ENCODE results near the gene RAB24.
"Not testable (repeated sequence)": the region's sequence is repeated elsewhere in the genome, so short reads cannot be mapped to it uniquely, and the experiment has no call there.

The RAB24 gene

DNA sequence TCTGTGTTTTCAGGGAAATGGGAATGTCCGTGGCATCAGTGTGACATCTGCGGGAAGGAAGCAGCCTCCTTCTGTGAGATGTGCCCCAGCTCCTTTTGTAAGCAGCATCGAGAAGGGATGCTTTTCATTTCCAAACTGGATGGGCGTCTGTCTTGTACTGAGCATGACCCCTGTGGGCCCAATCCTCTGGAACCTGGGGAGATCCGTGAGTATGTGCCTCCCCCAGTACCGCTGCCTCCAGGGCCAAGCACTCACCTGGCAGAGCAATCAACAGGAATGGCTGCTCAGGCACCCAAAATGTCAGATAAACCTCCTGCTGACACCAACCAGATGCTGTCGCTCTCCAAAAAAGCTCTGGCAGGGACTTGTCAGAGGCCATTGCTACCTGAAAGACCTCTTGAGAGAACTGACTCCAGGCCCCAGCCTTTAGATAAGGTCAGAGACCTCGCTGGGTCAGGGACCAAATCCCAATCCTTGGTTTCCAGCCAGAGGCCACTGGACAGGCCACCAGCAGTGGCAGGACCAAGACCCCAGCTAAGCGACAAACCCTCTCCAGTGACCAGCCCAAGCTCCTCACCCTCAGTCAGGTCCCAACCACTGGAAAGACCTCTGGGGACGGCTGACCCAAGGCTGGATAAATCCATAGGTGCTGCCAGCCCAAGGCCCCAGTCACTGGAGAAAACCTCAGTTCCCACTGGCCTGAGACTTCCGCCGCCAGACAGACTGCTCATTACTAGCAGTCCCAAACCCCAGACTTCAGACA, 9.5 kb downstream of the RAB24 start:
- DNase-seq (ENCODE audit: low spot score), result no peak

DNA sequence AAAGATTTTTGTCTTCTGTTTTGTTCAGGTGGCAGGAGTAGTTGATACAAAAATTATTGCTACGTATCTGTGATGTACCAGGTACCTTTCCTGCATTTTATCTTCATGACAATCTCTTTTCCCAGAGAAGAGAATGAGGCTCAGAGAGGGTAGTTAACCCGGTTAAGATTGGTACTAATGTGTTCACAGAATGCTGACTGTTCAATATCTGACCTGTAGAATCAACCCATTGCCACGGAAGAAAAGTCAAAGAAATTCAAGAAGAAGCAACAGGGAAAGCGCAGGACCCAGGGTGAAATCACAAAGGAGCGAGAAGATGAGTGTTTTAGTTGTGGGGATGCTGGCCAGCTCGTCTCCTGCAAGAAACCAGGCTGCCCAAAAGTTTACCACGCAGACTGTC, 11.8 kb downstream of the RAB24 start:
- DNase-seq (ENCODE audit: low spot score), result no peak

DNA sequence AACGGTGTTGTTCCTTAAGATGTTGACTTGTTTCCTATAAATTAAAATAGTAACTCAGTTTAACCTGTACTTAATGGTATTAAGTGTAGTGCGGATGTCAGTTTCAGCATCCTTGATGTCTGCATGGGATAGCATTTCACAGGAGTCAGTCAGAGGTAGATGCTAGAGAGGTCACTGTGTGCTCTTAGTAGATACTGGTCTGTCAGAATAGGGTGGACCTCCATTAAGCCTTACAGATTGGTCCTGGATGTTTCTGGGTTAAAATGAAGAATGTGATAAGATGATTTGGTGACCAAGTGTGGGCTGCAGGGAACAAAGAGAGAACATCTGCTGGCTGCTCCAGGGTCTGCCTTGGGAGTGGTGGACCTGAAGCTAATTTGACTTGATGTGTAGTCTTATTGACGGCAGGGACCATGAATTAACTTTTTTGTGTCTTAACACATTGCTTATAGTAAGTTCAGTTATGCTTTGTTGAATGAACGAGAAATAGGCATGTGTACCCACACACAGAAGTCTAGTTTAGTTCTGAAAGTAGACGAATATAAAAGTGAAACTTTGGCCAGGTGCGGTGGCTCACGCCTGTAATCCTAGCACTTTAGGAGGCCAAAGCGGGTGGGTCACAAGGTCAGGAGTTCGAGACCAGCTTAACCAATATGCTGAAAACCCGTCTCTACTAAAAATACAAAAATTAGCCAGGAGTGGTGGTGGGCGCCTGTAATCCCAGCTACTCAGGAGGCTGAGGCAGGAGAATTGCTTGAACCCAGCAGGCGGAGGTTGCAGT, 12.5 kb downstream of the RAB24 start:
- no peak for DNase-seq (ENCODE audit: low spot score)

DNA sequence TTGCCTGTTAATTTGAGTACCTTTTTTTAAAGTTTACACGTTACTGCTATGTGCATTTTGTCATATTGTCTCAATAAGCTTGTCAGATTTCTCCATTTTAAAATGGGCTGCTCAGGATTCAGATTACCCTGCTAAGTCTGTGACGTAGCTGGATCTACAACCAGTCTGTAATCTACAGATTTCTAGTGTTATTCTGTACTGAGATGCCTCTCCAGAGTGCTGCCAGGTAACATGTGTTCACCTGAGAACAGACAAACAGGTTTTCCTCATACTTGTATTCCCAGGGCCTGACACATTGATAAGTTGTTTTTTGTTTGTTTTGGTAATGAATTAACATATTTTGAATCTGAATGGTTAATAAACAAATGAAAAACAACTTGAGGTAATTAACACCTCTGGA, 15.3 kb downstream of the RAB24 start:
- DNase-seq (ENCODE audit: low spot score), result no peak

DNA sequence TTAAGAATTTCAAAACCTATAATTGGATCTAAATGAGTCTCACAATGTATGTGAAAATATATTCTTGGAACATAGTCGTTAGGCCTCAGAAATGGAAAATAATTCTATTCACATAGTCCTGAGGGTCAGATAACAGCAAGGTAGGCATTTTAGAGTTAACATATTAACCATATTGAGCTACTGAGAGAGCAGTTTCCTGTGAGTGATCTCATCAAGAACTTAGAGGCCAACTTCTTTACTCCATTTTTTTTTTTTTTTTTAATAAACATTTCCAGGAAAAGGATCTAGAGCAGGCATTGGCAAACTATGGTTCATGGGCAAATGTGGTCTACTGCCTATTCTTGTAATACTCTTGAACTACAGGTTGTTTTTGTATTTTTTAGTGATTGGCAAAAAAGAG, 26.6 kb downstream of the RAB24 start:
- DNase-seq (ENCODE audit: low spot score), result no peak

DNA sequence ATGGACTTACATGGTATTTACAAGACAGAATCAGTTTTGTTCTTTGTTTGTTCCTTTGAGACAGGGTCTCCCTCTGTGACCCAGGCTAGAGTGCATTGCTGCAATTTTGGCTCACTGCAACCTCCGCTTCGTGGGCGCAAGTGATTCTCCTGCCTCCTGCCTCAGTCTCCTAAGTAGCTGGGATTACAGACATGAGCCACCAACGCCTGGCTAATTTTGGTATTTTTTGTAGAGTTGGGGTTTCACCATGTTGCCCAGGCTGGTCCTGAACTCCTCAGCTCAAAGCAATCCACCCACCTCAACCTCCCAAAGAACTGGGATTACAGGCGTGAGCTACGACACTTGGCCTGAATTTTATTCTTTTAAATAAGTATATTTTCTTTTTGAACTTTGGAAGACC, 27.6 kb downstream of the RAB24 start:
- no peak for DNase-seq (ENCODE audit: low spot score)

DNA sequence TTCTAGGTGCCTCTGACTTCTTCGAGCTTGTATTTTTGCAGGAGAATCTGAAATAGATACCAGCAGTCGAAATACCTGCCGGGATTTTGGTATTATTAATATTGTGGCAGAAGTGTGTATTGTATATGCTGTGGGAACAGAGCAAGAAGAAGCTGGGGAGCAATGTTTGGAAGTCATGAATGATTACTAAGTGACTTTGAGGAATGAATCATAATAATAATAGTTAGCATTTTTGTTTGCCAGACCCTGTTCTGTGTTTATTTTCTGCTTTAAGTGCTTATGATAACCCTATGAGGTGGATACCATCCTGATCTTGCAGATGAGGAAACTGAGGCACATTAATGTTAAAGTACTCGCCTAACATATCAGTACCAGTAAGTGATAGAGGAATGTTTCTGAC, 32.4 kb downstream of the RAB24 start:
- DNase-seq (ENCODE audit: low spot score), result no peak

DNA sequence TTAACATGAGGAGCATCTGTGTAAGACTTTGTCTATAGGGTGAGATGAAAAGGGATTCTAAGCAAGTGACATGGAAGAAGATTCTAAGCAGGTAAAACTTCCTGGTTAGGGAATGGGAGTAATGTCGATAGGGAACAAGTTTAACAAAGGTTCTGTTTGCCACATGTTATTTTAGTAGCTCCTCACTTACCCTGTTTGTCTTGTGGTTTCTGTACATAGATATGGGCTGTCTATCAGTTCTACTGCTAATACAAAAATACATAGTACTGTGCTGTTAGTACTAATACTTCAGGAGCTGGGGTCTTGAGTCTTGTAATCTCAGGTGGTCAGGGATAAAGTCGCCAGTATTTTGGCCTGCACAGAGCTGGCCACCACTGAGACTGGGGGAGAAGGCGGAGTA, 32.9 kb downstream of the RAB24 start:
- DNase-seq (ENCODE audit: low spot score), result no peak

DNA sequence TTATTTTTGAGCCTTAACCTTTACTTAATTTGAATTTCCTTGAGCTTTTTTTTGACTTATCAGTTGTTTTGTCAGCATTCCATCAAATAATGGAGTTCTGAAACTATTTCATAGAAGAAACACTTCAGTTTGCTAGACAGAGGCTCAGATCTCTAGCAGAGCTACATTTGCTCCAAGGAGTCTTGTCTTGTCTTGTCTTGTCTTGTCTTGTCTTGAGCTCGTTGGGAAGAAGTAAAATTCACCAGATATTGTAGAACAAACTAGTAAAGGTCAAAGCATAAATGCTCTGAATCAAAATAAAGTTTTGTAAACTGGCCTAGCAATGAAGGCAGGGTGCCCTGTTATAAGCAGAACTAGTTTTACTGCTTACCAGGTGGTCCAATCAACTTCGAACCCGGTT, 33.5 kb downstream of the RAB24 start:
- DNase-seq (ENCODE audit: low spot score), result no peak

DNA sequence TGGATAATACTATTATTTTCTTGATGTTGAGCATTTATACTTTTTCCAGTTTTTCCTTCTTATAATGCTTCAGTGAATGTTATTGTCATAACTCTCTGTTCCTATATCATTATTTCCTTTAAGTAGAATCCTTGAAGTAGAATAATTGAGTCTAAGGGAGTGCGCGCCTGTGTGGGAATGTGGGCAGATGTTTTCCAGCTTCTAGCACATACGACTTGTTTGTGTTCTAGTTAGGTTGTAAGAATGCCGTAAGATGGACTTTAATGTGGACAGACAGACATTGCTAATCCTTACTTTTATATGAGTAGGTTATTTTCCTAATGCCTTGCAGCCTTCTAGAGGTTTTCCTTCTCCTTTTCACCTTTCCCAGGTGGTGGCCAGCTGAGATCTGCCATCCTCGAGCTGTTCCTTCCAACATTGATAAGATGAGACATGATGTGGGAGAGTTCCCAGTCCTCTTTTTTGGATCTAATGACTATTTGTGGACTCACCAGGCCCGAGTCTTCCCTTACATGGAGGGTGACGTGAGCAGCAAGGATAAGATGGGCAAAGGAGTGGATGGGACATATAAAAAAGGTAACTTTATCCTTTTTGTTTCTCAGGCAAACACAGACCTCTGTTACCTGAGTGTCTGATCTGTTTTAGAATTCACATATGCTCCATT, 34.2 kb downstream of the RAB24 start:
- no peak for DNase-seq (ENCODE audit: low spot score)

DNA sequence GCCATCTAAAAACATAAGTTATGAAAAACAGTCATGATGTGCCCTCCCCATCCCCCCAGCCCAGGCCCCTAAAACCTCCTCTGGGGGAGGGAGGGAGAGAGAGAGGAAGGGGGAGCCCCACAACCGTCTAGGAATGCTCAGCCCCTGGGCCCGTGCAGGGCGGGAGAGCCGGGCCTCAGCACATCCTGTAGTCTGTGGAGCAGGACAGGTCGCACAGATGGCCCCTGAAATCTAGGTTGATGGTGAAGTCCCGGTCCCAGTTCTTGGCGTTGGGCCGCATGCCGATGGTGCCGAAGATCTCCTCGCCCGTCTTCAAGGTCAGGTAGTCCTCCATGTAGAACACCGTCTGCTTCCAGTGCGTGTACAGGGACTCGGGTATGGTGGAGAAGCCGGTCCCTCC, 38.1 kb downstream of the RAB24 start:
- no peak for DNase-seq (ENCODE audit: low spot score)

DNA sequence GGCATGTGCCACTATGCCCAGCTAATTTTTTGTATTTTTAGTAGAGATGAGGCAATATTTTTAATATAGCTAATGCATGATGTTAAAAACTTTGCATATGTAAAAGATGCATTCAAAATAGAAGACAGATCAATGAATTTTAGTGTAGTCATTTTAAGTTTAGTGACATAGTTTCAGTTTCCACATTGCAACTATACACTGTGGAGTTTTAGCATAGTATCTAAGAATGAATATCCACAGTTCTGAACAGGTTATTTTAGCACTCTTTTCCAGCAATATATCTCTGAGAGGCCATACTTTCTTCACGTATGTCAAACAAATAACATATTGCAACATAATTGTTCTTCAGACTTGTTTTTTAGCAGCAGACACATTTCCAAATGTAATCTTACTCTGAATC, 39.3 kb downstream of the RAB24 start:
- DNase-seq (ENCODE audit: low spot score), result no peak

DNA sequence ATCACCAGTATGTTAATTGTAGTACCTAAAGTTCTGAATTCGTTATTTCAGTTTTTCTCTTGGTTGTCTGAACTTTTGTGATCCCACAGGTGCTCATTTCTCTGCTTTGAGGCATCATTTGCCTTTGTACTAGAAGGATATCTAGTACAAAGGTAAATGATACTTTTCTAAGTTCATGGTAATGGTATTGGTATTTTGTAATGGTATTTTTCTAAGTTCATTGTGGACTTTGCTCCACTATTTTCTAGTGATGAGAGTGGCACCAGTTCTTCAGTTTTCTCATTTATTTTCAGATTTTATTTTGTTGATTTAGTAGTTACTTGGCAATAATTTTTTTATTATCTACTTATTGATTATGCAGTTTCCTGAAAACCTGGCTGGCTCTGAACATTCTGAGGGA, 42.0 kb downstream of the RAB24 start:
- DNase-seq (ENCODE audit: low spot score), result no peak

DNA sequence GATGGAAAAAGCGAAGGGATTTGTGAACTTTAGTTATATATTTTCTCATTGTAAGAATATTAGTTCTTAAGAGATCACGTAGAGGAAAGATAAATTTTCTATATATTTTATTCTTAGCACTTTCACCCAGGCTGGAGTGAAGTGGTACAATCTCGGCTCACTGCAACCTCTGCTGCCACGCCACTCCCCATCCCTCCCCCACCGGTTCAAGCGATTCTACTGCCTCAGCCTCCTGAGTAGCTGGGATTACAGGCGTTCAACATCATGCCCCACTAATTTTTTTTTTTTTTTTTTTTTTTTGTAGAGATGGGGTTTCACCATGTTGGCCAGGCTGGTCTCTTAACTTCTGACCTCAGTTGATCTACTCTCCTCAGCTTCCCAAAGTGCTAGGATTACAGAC, 42.6 kb downstream of the RAB24 start:
- DNase-seq (ENCODE audit: low spot score), result no peak

DNA sequence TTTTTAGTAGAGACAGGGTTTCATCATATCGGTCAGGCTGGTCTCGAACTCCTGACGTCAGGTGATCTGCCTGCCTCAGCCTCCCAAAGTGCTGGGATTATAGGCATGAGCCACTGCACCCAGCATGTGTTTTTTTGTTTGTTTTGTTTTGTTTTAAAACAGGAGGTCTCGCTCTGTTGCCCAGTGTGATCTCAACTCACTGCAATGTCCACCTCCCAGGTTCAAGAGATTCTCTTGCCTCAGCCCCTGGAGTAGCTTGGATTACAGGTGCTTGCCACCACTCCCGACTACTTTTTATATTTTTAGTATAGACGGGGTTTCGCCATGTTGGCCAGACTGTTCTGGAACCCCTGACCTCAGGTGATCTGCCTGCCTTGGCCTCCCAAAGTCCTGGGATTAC, 44.8 kb downstream of the RAB24 start:
- not testable (repeated sequence) for DNase-seq (ENCODE audit: low spot score)

DNA sequence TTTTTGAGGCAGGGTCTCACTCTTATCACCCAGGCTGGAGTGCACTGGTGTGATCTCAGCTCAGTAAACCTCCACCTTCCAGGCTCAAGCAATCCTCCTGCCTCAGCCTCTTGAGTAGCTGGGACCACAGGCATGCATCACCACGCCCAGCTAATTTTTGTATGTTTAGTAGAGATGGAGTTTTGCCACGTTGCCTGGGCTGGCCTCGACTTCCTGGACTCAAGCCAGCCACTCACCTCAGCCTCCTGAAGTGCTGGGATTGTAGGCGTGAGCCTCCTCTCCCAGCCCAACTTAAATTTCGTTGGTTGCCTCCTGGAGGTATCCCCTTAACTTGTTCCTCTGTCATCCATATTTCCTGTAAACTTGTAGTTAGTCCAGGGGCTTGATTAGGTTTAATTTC, 47.2 kb downstream of the RAB24 start:
- DNase-seq (ENCODE audit: low spot score), result no peak

DNA sequence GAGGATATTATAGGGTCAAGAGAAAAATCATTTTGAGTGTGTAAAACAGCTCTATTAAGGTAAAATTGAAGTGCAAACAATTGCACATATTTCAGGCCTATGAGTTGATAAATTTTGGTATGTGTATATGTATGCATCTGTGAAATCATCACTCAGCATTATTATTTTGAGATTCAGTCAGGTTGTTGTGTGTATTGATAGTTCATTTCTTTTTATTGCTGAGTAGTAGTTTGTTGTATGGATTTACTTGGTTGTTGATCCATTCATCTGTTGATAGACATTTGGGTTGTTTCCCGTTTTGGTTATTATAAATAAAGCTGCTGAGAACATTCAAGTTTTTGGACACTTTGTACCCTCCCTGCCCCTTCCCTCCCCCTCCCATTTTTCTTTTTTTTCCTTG, 50.3 kb downstream of the RAB24 start:
- no peak for DNase-seq (ENCODE audit: low spot score)

Data from activated CD4-positive, alpha-beta T cell treated with anti-CD3 and anti-CD28 coated beads, Interleukin-2, Interleukin-4, amounts not matched to agents 100 ng/mL and 50 ng/mL, durations not matched to agents 16 hours and 8 hours (primary cell).